Ureter (tissue), 1 donor: ENCODE data around the gene FAM124A. TPM values are rescaled to one million over a fixed set of nuclear protein-coding genes. Genes with fewer than 3 reads are reported as not detected.

Experiments
- DNase-seq: peaks from one replicate; pipeline ENCODE4 v3.0.0-alpha.2; 2020; ENCODE audit warnings: low spot score
- total RNA-seq: library from RNA; stranded (reverse); gene quantifications from one replicate; pipeline ENCODE4 v1.2.4, GENCODE V29; 2023
- donor health status: DM: yes; HTN: yes; CAD: no.

Gene FAM124A
- total RNA-seq, 1 donor from 2014 or later = 5.0 TPM

DNA sequence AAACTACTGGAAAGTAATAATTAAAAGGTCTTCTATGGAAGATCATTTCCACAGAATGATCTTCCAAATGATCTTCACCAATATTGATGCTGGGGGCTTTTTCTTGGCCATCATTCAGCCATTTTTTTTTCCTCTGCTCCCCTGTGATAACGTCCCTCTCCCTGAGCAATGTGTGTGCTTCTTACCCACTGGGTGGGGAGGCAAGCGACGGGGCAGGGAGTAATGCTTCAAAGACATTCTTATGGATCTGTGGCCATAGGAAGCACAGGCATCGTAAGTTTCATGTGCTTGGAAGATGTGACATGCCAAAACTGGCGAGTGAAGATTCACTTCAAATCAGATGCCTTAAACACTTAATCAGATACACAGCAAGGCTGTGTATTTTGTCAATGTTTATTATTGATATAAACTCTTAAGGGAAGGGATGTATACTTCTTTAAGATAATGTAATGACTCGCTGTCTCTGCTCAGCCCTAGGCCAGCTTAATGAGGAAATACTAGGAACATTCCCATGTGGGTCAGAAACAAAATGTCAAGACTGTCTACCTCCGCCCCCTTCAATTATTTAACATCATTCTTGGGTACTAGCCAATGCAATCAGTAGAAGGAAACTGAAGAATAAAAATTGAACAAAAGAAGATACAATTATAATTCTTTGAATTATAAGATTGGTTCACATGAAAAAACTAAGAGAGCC lies 83.2 kb downstream of the FAM124A start:
- no peak for DNase-seq

DNA sequence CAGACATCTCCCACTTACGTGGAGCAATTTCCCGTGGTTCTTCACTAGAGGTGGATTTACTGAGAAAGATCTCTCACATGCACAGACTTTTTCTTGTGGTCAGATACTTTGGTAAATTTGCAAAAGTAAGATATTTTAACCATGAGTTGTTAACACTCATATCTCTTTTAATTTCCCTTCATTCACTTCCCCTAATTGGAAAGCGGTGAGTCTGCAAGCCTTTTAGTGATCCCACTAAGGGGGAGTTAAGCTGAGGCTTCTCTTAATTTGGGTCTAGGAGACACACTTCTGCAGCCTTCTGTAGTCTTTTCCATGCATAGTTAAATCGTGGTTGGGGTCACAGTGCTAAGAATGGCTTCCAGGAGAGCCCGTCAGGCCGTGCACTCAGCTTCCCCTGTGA lies 86.6 kb downstream of the FAM124A start:
- DNase-seq = no peak

- DNase-seq = no peak
Measured at GRCh38 chr13:51311231-51311630, 89.0 kb downstream of the FAM124A start.

DNA sequence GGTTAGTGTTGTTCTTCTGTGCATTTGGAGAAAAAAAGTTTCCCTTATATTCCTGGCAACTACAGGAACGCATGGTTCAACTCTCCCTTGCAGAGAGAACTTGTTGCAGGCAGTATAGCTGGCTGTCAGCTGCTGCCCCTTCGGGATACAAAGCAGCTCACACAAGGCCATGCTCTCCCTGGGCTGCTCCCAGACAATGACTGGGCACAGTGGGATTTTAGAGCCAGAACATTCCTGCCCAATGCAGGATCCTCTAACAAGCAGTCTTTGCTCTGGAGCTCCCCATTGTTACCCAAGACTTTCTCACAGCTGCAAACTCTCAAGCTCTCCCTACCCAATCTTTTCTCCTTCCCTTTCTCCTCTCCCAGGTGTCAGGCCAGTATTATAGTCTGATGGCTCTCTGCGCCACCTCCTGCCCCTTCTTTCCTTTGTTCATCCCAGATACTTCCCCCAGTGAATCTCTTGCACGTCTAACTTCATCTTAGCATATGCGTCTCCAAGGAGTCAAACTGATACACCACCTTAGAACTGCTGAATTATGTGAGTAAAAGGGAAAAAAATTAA lies 89.8 kb downstream of the FAM124A start:
- no peak for DNase-seq

- no peak for DNase-seq
Measured at GRCh38 chr13:51313619-51314018, 91.4 kb downstream of the FAM124A start.

- no peak for DNase-seq
Measured at GRCh38 chr13:51317262-51317661, 95.1 kb downstream of the FAM124A start.

DNA sequence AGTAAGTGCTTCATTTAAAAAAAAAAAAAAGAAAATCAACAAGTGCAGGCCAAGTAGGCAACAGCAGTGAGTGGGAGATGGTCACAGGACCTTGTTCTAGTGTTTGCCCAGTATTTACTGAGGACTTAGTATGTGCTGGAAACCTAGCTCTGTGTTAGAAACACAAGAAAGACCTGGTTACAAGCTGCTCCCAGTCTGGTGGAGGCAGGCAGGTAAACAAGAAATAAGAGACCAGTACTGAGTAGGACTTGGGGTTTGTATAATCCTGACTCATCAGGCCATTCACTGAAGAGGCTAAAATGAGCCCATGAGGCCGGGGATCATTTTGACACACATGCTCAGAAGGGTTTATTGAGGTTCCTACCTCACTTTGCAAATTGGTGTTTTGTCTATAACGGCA lies 95.8 kb downstream of the FAM124A start:
- DNase-seq = no peak

DNA sequence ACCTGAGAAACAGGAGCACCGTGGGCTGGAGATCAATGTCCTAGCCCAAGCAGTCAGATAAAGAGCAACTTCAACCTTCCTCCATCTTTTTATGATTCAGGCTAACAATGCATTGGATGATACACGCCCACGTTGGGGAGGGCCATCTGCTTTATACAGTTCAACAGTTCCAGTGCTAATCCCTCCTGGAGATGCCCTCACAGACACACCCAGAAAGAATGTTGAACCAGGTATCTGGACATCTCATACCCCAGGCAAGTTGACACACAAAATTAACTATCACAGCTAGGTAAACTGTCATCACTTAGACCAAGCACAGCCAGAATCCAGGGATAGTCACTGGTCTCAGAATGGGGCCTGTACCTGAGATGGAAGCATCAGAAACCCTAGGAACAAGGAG lies 96.7 kb downstream of the FAM124A start:
- DNase-seq = no peak

DNA sequence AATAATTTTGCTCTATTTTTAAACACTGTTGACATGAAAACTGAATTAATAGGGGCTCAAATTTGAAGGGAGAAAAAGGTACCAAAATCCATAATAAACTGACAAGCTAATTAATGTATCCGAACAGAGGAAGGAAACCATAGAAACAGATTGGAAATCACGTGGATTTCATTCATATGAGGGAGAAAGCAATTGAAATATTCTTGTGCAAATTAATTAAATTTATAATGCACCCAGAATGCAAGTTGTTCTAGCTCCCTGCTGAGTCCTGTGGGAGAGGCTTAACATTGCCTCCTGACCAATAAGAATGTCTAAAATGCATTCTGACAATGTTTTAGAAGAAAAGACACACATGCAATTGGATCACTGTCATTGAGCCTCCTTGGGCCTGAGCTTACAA lies 99.6 kb downstream of the FAM124A start:
- no peak for DNase-seq

DNA sequence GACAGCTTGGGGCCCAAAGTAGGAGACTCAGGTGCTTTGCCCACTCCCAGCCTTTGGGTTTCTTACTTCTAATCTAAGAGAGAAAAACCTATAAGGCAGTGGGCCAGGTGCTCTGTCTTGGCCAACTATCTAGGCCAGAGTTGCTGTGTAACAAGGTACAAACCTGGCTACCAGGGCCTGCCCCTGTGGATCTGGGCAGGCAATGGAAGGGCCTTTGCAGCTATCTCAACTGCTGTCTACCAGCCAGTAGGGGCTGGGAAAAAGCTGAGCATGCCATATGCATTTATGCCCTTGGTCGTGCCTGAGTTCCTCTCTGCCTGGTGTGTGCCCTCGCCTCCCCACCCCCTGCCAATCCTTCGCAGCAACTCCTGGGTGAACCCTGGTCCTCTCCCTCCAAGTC lies 100.6 kb downstream of the FAM124A start:
- no peak for DNase-seq

- DNase-seq = no peak
Measured at GRCh38 chr13:51323824-51324511, 101.8 kb downstream of the FAM124A start.

- no peak for DNase-seq
Measured at GRCh38 chr13:51324714-51325420, 102.7 kb downstream of the FAM124A start.

GRCh38 chr13:51325837-51326236 lies 103.6 kb downstream of the FAM124A start:
- no peak for DNase-seq

GRCh38 chr13:51326777-51327176 lies 104.6 kb downstream of the FAM124A start:
- DNase-seq = no peak

DNA sequence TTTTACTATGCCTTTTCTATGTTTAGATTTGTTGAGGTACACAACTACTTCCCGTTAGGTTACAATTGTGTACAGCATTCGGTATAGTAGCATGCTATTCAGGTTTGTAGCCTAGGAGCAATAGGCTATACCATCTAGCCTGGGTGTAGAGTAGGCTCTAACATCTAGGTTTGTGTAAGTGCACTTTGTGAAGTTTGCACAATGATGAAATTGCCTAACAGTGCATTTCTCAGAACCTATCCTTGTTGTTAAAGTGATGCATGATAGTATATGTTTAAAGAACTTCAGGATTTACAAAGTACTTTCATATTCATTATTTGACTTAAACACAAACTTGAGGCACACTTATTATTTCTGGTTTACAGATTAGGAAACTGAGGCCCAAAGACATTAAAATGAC lies 105.8 kb downstream of the FAM124A start:
- no peak for DNase-seq

DNA sequence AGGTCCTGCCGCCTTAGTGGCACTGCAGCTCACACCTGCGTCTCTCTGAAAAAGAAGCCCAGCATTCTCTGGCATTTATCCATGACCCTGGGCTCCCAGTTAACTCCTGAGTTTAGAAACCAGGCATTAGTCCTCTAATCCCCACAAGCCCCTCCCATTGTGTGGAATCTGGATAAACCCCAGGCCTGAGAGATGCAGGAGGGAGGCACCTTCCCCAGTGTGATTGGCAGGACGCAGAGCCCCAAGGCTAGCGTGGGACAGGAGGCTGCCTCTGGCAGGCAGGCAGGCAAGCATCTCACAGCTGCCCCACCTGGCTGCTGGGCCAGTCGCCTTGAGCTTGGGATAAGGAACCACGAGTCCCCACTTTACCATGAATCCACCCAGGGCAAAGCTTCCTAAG lies 106.3 kb downstream of the FAM124A start:
- DNase-seq = no peak

- no peak for DNase-seq
Measured at GRCh38 chr13:51329606-51330005, 107.4 kb downstream of the FAM124A start.

GRCh38 chr13:51330791-51331190 lies 108.6 kb downstream of the FAM124A start:
- no peak for DNase-seq

DNA sequence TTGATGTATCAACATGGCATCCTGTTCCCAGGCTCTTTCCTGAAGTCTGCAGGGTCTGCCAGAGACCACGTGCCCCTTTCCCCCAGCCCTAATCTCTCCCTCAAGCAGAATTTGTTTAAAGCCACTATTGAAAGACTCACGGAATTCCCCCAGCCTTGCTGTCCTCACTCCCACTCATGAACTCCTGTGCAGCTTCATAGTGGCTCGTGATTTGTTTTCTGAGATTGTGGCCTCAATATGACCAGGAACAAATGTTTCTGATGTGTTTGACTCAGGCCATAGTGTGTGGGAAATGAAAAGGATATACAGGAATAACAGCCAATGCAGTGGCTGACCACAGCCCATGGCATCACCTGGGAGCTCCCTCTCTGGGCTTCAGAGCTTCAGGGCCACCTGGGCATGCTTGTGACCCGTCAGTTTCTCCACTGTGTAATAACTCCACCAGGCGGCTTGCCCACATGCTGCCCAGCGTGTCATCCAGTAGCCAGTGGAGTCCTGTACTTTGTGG lies 109.2 kb downstream of the FAM124A start:
- no peak for DNase-seq

- DNase-seq = no peak
Measured at GRCh38 chr13:51332566-51333361, 110.6 kb downstream of the FAM124A start.

DNA sequence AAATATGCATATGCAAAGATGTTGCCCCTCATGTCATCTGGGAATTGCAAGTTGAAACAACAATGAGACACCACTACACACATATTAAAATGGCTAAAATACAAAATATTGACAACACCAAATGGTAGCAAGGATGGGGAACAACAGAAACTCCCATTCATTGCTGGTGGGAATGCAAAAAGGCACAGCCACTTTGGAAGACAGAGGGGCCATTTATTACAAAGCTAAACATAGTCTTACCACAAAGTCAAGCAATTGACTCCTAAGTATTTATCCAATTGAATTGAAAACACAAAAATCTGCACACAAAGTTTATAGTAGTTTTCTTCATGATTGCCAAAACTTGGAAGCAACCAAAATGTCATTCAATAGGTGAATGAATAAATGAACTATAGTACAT lies 111.2 kb downstream of the FAM124A start:
- no peak for DNase-seq

GRCh38 chr13:51333826-51334225 lies 111.6 kb downstream of the FAM124A start:
- no peak for DNase-seq
